MCF 10A (cell line): ENCODE data around the gene DLX3. TPM values are rescaled to one million over a fixed set of nuclear protein-coding genes. Genes with fewer than 3 reads are reported as not detected.

Source experiments
- BruUV-seq: library from RNA; stranded (reverse); fragments of 400-500 nt; replicated peaks from 2 replicates; lab custom pipeline; 2021; lab: Mats Ljungman, UMichigan
- CTCF ChIA-PET: fragments of 300-600 bp; sonication (Branson Sonifier 250); formaldehyde crosslinking; extraction: SDS; loops from one replicate; lab custom pipeline; 2021; ENCODE audit warnings: antibody characterized with exemption, inconsistent platforms; lab: Yijun Ruan, JAX
- POLR2A ChIA-PET: fragments of 300-600, 350-650 bp; sonication (Branson Sonifier 250); formaldehyde crosslinking; extraction: SDS; loops from one replicate; lab custom pipeline; 2020; ENCODE audit warnings: antibody characterized with exemption, inconsistent platforms; lab: Yijun Ruan, JAX
- DNase-seq: peaks from one replicate; pipeline ENCODE4 v3.0.0-alpha.2; 2018; ENCODE audit not compliant: unreplicated experiment
- H3K27ac Mint-ChIP-seq: one replicate; pipeline ENCODE4 v1.8.0; 2022; ENCODE audit warnings: mild to moderate bottlenecking, low read depth, mixed read lengths; ENCODE audit not compliant: unreplicated experiment
- H3K27me3 Mint-ChIP-seq: one replicate; pipeline ENCODE4 v1.8.0; 2022; ENCODE audit warnings: mixed read lengths; ENCODE audit not compliant: insufficient read depth, unreplicated experiment
- H3K36me3 Mint-ChIP-seq: one replicate; pipeline ENCODE4 v1.8.0; 2022; ENCODE audit warnings: mild to moderate bottlenecking, moderate library complexity, mixed read lengths; ENCODE audit not compliant: insufficient read depth, unreplicated experiment
- H3K4me1 Mint-ChIP-seq: one replicate; pipeline ENCODE4 v1.8.0; 2022; ENCODE audit warnings: mixed read lengths; ENCODE audit not compliant: insufficient read depth, unreplicated experiment
- H3K4me3 Mint-ChIP-seq: one replicate; pipeline ENCODE4 v1.8.0; 2022; ENCODE audit warnings: mild to moderate bottlenecking, moderate library complexity, mixed read lengths; ENCODE audit not compliant: unreplicated experiment
- H3K9me3 Mint-ChIP-seq: one replicate; pipeline ENCODE4 v1.8.0; 2022; ENCODE audit warnings: mixed read lengths; ENCODE audit not compliant: unreplicated experiment
- intact Hi-C: fragments of 100-400 bp; cut with micrococcal nuclease; formaldehyde crosslinking; loops from 2 replicates; pipeline ENCODE4 v1.14.1; 2022
- total RNA-seq: library from RNA; stranded (reverse); gene quantifications from 2 replicates; pipeline ENCODE4 v1.2.3, GENCODE V29; 2022
- TF ChIP-seq, protein P1 (sequence below): fragments of 200-600 bp; IDR thresholded peaks from one replicate; pipeline ENCODE4 v1.8.0; 2022; ENCODE audit warnings: antibody characterized with exemption, mild to moderate bottlenecking; ENCODE audit not compliant: unreplicated experiment

The DLX3 gene
- total RNA-seq, 1 experiment from 2014 or later, result not detected

DNA sequence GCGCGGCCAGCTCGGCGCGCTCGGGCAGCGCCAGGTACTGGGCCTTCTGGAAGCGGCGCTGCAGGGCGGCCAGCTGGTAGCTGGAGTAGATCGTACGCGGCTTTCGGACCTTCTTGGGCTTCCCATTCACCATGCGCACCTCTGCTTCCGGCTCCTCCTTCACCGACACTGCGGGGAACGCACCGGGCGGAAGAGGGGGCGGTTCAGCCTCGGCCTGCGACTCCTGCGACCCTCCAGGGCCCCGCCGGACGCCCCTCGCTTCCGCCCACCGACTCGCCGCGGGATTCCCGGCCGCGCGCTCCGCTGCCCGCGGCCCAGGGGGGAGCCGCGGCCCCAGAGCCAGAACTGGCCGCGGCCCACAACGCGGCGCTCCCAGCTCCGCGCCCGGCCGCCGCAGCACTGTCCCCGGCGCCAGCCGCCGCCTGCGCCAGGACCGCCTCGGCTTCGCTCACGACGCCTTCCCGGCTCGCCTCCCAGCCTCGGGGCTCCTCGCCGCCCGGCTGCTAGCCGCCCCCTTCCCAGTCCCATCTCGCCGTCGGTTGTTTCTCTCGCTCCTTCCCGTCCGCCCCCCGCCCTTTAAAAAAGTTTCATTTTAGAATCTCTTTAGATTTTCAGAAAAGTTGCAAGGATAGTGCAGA lies 1.5 kb downstream of the DLX3 start:
- Mint-ChIP-seq H3K27me3 (peaks cover 64% of the 10 kb centered on the region), H3K4me1 (peaks cover 24% of the 10 kb centered on the region), H3K36me3 (no peaks in the 10 kb centered on the region), H3K9me3 (no peaks in the 10 kb centered on the region), H3K27ac (no peak overlapping the region), H3K4me3 (peak overlapping the region; percentile 48)
- ChIA-PET POLR2A (interaction anchor here (1.7 kb wide), 1 partner anchor 34 kb away, joined by 4 read pairs; no protein-coding TSS in a partner anchor), CTCF (interaction anchor here (0.7 to 7.8 kb wide), 5 partner anchors 38 to 187 kb away, joined by 3 to 241 read pairs (median 199); no protein-coding TSS in a partner anchor)
- no TSS peak for BruUV-seq
- intact Hi-C loops, result no loop called here
- TF ChIP-seq, protein P1, sequence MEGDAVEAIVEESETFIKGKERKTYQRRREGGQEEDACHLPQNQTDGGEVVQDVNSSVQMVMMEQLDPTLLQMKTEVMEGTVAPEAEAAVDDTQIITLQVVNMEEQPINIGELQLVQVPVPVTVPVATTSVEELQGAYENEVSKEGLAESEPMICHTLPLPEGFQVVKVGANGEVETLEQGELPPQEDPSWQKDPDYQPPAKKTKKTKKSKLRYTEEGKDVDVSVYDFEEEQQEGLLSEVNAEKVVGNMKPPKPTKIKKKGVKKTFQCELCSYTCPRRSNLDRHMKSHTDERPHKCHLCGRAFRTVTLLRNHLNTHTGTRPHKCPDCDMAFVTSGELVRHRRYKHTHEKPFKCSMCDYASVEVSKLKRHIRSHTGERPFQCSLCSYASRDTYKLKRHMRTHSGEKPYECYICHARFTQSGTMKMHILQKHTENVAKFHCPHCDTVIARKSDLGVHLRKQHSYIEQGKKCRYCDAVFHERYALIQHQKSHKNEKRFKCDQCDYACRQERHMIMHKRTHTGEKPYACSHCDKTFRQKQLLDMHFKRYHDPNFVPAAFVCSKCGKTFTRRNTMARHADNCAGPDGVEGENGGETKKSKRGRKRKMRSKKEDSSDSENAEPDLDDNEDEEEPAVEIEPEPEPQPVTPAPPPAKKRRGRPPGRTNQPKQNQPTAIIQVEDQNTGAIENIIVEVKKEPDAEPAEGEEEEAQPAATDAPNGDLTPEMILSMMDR, result no peak
- no peak for DNase-seq

DNA sequence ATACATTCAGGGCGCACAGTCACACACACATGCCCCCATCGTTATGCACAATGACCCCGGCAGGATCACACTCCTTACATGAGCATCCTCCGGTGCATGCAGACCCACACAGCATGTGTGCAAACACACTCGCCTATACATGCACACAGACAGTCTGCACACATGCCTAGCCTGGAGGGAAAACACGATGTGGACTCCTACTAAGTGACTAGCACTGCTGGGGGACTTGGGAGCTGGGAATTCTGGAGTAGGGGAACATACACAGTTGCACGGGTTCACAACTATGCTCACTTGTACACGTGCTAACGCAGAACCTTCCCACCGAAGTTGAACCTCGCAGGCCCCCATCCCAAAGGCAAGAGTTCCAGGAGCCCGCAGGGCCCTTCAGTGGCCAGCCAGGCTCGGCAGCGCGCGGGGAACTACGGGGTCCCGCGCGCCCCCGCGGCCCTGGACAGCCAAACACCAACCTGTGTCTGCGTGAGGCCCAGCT lies 2.0 kb downstream of the DLX3 start:
- TF ChIP-seq, protein P1, result no peak
- peaks cover 28% of the 10 kb centered on the region for H3K4me1 Mint-ChIP-seq
- H3K4me3 Mint-ChIP-seq, result no peak overlapping the region
- POLR2A ChIA-PET, result interaction anchor here (1.7 kb wide), 1 partner anchor 34 kb away, joined by 4 read pairs; no protein-coding TSS in a partner anchor
- H3K27me3 Mint-ChIP-seq, result peaks cover 70% of the 10 kb centered on the region
- no peak overlapping the region for H3K27ac Mint-ChIP-seq
- no TSS peak for BruUV-seq
- CTCF ChIA-PET, result interaction anchor here (7.1 to 7.8 kb wide), 3 partner anchors 40 to 131 kb away, joined by 199 to 241 read pairs (median 236); no protein-coding TSS in a partner anchor
- H3K36me3 Mint-ChIP-seq, result no peaks in the 10 kb centered on the region
- intact Hi-C loops, result no loop called here
- H3K9me3 Mint-ChIP-seq, result no peaks in the 10 kb centered on the region
- DNase-seq, result no peak

DNA sequence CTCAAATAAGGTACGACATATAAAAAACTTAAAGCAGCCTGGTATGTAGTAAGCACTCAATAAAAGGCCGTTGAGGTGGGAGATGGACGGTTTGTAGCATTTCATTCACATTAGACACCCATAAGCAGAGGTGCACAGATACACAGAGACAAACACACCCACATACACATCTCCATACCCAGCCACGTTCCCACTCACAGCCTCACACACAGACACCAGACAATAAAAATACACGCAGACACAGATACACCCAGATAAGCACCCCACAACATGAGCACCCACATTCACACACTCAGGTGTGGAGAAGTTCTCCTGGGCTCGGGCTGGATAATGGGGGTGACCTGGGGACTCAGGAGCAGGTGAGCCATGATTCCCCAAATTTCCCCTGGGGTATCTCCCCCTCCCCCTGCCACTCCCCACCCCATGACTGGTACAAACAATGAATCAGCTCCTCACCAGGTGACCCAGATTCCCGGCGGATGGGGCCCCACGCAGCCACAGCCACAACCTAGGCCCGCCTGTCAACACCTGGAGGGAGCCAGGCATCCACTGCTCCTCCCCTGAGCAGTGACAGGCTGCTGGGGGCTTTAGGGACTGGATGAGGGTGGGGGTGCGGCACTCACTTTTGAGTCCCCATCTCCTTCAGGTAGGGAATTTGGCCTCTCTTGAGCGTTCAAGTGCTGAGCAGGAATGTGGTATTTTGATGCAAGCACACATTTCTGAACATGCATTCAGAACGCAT lies 2.7 kb downstream of the DLX3 start:
- CTCF ChIA-PET, result interaction anchor here (0.6 to 7.8 kb wide), 4 partner anchors 39 to 1101 kb away, joined by 3 to 241 read pairs (median 102); no protein-coding TSS in a partner anchor
- POLR2A ChIA-PET, result no interaction called here

More for the DNA sequence above, 2.7 kb downstream of the DLX3 start:
- no peak for DNase-seq
- no peaks in the 10 kb centered on the region for H3K36me3 Mint-ChIP-seq
- peaks cover 31% of the 10 kb centered on the region for H3K4me1 Mint-ChIP-seq
- no peaks in the 10 kb centered on the region for H3K9me3 Mint-ChIP-seq
- intact Hi-C loops, result no loop called here
- peaks cover 76% of the 10 kb centered on the region for H3K27me3 Mint-ChIP-seq
- TF ChIP-seq, protein P1, result no peak
- H3K27ac Mint-ChIP-seq, result no peak overlapping the region
- BruUV-seq, result no TSS peak
- H3K4me3 Mint-ChIP-seq, result no peak overlapping the region
